Measurements from ENCODE around the gene SPPL2B. TPM values are rescaled to one million over a fixed set of nuclear protein-coding genes. Genes with fewer than 3 reads are reported as not detected.

SPPL2B gene
- total and polyA plus RNA-seq, 2 experiments from 2014 or later = 40.9 to 87.7 TPM

DNA sequence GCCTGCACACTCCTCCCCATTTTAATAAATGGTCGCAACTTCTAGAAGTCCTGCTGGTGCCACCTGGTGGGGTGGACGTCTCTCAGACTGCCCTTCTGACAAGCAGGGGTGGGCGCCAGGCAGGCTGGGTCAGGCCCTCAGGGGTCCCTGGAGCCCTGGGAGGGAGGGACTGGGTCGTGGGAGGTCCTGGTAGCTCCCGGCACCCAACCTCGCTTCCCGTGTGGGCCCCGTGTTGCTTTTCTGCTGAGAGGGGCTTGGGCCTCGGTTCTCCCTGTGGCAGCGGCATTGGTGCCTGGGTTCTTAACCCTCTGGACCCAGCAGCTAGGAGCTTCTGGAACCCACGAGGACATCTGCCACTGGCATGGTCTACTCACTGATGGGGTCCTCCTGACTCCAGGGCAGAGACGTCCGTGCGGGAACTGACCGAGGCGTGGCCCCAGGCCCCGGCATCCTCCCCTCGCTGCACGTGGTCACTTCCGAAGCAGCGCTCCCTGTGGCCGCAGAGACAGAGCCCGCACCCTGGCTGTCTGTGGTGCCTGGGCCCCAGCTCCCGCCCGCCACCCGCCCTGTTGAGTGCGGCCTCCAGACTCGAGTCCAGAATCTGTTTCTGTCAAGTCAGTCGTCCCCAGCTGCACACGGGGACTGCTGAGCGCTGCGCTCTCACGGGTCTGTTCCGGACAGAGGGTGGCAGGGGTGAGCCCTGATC is 25.6 kb downstream of the SPPL2B start:
- Histone ChIP-seq H3K27me3 (no peaks in the 10 kb centered on the region), H3K9me2 (replicated peaks; ENCODE audit: insufficient read depth) (no peaks in the 10 kb centered on the region), H3K9me3 (ENCODE audit: low read depth) (no peaks in the 10 kb centered on the region), H3K4me2 (no peak overlapping the region), H3K4me1 (ENCODE audit: insufficient read depth) (no peaks in the 10 kb centered on the region), H3K27ac (no peak overlapping the region), H2AFZ (no peak overlapping the region), H3K79me2 (no peaks in the 10 kb centered on the region), H3K4me3 (no peak overlapping the region), H3K36me3 (replicated peaks; ENCODE audit: insufficient read depth, low read depth) (no peaks in the 10 kb centered on the region), H4K20me1 (ENCODE audit: insufficient read depth, poor library complexity, severe bottlenecking) (no peaks in the 10 kb centered on the region)
- TF ChIP-seq EZH2phosphoT487 (IDR thresholded peaks at IDR 0.05; ENCODE audit: low read depth, severe bottlenecking, unreplicated experiment) (no peak), EZH2 (IDR thresholded peaks at IDR 0.05; ENCODE audit: borderline replicate concordance) (no peak)
- TF ChIP-seq, protein P1, sequence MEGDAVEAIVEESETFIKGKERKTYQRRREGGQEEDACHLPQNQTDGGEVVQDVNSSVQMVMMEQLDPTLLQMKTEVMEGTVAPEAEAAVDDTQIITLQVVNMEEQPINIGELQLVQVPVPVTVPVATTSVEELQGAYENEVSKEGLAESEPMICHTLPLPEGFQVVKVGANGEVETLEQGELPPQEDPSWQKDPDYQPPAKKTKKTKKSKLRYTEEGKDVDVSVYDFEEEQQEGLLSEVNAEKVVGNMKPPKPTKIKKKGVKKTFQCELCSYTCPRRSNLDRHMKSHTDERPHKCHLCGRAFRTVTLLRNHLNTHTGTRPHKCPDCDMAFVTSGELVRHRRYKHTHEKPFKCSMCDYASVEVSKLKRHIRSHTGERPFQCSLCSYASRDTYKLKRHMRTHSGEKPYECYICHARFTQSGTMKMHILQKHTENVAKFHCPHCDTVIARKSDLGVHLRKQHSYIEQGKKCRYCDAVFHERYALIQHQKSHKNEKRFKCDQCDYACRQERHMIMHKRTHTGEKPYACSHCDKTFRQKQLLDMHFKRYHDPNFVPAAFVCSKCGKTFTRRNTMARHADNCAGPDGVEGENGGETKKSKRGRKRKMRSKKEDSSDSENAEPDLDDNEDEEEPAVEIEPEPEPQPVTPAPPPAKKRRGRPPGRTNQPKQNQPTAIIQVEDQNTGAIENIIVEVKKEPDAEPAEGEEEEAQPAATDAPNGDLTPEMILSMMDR (IDR thresholded peaks at IDR 0.05; ENCODE audit: poor library complexity) = no peak
- DNase-seq (ENCODE audit: low spot score) = no peak
- WGBS (ENCODE audit: low lambda C conversion rate, missing lambda C conversion rate) = 93% methylated on average over 34 of the region's 34 CpGs

DNA sequence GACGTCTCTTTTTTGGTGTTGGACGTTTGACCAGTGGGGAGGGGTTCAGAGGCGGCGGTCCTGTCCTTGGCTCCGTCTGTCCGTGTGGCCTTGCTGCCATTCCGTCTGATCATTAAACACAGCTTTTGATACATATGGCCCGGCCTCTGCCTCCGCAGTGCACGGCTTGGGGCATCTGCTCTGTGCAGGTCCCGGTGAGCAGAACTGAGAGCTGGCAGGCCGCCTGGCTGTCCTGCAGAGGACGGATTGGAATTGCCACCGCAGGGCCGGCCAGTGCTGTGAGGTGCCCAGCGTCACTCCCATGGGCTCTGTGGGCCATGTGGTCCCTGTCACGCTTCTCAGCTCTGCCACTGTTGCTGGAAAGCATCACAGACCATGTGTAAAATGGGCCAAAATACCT is 26.2 kb downstream of the SPPL2B start:
- DNase-seq (ENCODE audit: low spot score) = no peak
- no peaks in the 10 kb centered on the region for H3K27me3 ChIP-seq
- no peak for TF ChIP-seq EZH2 (IDR thresholded peaks at IDR 0.05; ENCODE audit: borderline replicate concordance)
- no peak for TF ChIP-seq EZH2phosphoT487 (IDR thresholded peaks at IDR 0.05; ENCODE audit: low read depth, severe bottlenecking, unreplicated experiment)
- TF ChIP-seq, protein P1 (IDR thresholded peaks at IDR 0.05; ENCODE audit: poor library complexity) = no peak
- 94% methylated on average over 17 of the region's 17 CpGs for WGBS (ENCODE audit: low lambda C conversion rate, missing lambda C conversion rate)
- no peaks in the 10 kb centered on the region for H3K36me3 ChIP-seq (replicated peaks; ENCODE audit: insufficient read depth, low read depth)
- H3K4me1 ChIP-seq (ENCODE audit: insufficient read depth) = no peaks in the 10 kb centered on the region
- H3K27ac ChIP-seq = no peak overlapping the region
- no peak overlapping the region for H3K4me2 ChIP-seq
- no peaks in the 10 kb centered on the region for H3K79me2 ChIP-seq
- H3K9me3 ChIP-seq (ENCODE audit: low read depth) = no peaks in the 10 kb centered on the region
- H2AFZ ChIP-seq = no peak overlapping the region
- H3K4me3 ChIP-seq = no peak overlapping the region
- no peaks in the 10 kb centered on the region for H4K20me1 ChIP-seq (ENCODE audit: insufficient read depth, poor library complexity, severe bottlenecking)
- no peaks in the 10 kb centered on the region for H3K9me2 ChIP-seq (replicated peaks; ENCODE audit: insufficient read depth)

DNA sequence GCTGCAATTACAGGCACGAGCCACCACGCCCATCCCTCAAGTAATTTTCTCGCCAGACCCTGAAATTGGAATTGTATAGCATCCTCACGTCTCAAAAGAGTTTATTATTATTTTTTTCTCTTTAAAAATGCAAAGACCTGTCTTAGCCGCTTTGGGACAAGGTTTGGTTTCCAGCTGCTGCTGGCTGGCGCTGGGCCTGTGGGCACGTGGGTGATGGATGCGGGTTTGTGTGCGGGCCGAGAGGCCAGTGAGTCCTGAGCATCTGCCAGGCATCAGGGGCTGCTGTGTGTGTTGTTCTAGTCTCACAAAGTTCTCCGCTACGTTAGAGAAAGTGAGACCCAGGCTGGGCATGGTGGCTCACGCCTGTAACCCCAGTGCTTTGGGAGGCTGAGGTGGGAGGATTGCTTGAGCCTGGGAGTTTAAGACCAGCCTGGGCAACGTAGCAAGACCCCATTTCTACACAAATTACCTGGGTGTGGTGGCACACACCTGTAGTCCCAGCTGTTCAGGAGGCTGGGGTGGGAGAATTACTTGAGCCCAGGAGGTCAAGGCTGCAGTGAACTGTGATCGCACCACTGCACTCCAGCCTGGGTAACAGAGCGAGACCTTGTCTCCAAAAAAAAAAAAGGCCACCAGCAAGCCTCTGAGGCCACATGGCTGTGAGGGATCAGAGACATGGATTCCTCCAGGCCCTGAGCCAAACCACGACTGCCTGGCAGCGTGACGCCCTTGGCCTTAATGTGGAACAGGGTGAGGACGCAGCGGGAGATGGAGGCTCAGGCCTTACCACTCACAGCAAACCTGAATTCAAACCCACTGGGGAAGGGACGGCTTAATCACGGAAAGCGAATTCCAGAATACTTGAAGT is 26.9 kb downstream of the SPPL2B start:
- no peak overlapping the region for H2AFZ ChIP-seq
- H4K20me1 ChIP-seq (ENCODE audit: insufficient read depth, poor library complexity, severe bottlenecking) = no peaks in the 10 kb centered on the region
- no peaks in the 10 kb centered on the region for H3K9me3 ChIP-seq (ENCODE audit: low read depth)
- no peak overlapping the region for H3K4me2 ChIP-seq
- 95% methylated on average over 24 of the region's 24 CpGs for WGBS (ENCODE audit: low lambda C conversion rate, missing lambda C conversion rate)
- no peak overlapping the region for H3K27ac ChIP-seq
- no peaks in the 10 kb centered on the region for H3K79me2 ChIP-seq
- no peaks in the 10 kb centered on the region for H3K4me1 ChIP-seq (ENCODE audit: insufficient read depth)
- no peak overlapping the region for H3K4me3 ChIP-seq
- no peak for DNase-seq (ENCODE audit: low spot score)
- H3K27me3 ChIP-seq = peaks cover 3% of the 10 kb centered on the region
- no peaks in the 10 kb centered on the region for H3K9me2 ChIP-seq (replicated peaks; ENCODE audit: insufficient read depth)
- no peaks in the 10 kb centered on the region for H3K36me3 ChIP-seq (replicated peaks; ENCODE audit: insufficient read depth, low read depth)
- no peak for TF ChIP-seq EZH2 (IDR thresholded peaks at IDR 0.05; ENCODE audit: borderline replicate concordance)
- no peak for TF ChIP-seq EZH2phosphoT487 (IDR thresholded peaks at IDR 0.05; ENCODE audit: low read depth, severe bottlenecking, unreplicated experiment)
- TF ChIP-seq, protein P1 (IDR thresholded peaks at IDR 0.05; ENCODE audit: poor library complexity) = no peak

All from hepatocyte (in vitro differentiated cells).